Left renal pelvis (tissue), 4 donors: ENCODE results near the gene CFAP99. TPM values are rescaled to one million over a fixed set of nuclear protein-coding genes. Genes with fewer than 3 reads are reported as not detected.

Source experiments
- DNase-seq, 4 donors: peaks; one replicate each; pipeline ENCODE4 v3.0.0-alpha.2; 2013; ENCODE audit warnings: low read depth in 4 of 4, low spot score in 3 of 4
- polyA plus RNA-seq, 4 donors: library from polyadenylated mRNA; unstranded; fragments of 120-200 nt; gene quantifications; one replicate each; pipeline ENCODE4 v1.2.1, GENCODE V29; 2013; ENCODE audit not compliant: insufficient read length in 4 of 4

The CFAP99 gene
- polyA plus RNA-seq, 4 donors, result 0.19 to 0.96 (median 0.75) TPM

GRCh38 chr4:2409381-2409783, 9.4 kb upstream of the CFAP99 start:
- no peak for DNase-seq

GRCh38 chr4:2411786-2412510, 6.8 kb upstream of the CFAP99 start:
- DNase-seq, result no peak

GRCh38 chr4:2412534-2412884, 6.2 kb upstream of the CFAP99 start:
- no peak for DNase-seq

- peak in 2 of 4 donors; percentile 48 to 52 for DNase-seq
These were observed 5.7 kb upstream of the CFAP99 start for GRCh38 chr4:2412885-2413716.

GRCh38 chr4:2413821-2414610, 4.7 kb upstream of the CFAP99 start:
- no peak for DNase-seq

- DNase-seq, result no peak
These were observed 3.5 kb upstream of the CFAP99 start for GRCh38 chr4:2415213-2415612.

- DNase-seq, result no peak
These were observed 2.7 kb upstream of the CFAP99 start for GRCh38 chr4:2415881-2416563.

- no peak for DNase-seq
These were observed 2.1 kb upstream of the CFAP99 start for GRCh38 chr4:2416564-2417225.

- DNase-seq, result no peak
These were observed 1.5 kb upstream of the CFAP99 start for GRCh38 chr4:2417226-2417764.

GRCh38 chr4:2417765-2418649, 748 bp upstream of the CFAP99 start, which contains the start of gene ZFYVE28:
Gene ZFYVE28, minus strand, starts transcription at chr4:2418645. Its CDS starts 322 bp downstream, at chr4:2418323.
- no peak for DNase-seq

GRCh38 chr4:2419814-2420213, 1.1 kb downstream of the CFAP99 start:
- no peak for DNase-seq

- no peak for DNase-seq
These were observed 3.2 kb downstream of the CFAP99 start for GRCh38 chr4:2421928-2422327.

GRCh38 chr4:2423066-2423465, 4.3 kb downstream of the CFAP99 start:
- no peak for DNase-seq

- DNase-seq, result no peak
These were observed 4.9 kb downstream of the CFAP99 start for GRCh38 chr4:2423695-2424094.

- no peak for DNase-seq
These were observed 5.8 kb downstream of the CFAP99 start for GRCh38 chr4:2424581-2424980.

- no peak for DNase-seq
These were observed 6.8 kb downstream of the CFAP99 start for GRCh38 chr4:2425386-2426068.

GRCh38 chr4:2426069-2426397, 7.3 kb downstream of the CFAP99 start:
- no peak for DNase-seq

GRCh38 chr4:2426711-2427275, 8.0 kb downstream of the CFAP99 start:
- no peak for DNase-seq
